HCT116 (cell line): ENCODE results near the gene PXDN. TPM values are rescaled to one million over a fixed set of nuclear protein-coding genes. Genes with fewer than 3 reads are reported as not detected.

Source experiments
- ATAC-seq: fragments of 200-7000 bp; cut with Tn5 transposase; 2 replicates; pipeline ENCODE4 v1.9.1; 2020; ENCODE audit warnings: mild to moderate bottlenecking, moderate library complexity
- BruUV-seq: library from RNA; stranded (reverse); fragments of 400-500 nt; replicated peaks from 2 replicates; lab custom pipeline; 2021; lab: Mats Ljungman, UMichigan
- CTCF ChIA-PET: fragments of 300-600 bp; sonication (Branson Sonifier 250); formaldehyde crosslinking; loops from one replicate; lab custom pipeline; 2021; ENCODE audit warnings: antibody characterized with exemption; lab: Charles Lee
- POLR2A ChIA-PET: fragments of 300-600, 350-600 bp; sonication (Branson Sonifier 250); formaldehyde crosslinking; loops from one replicate; lab custom pipeline; 2021; ENCODE audit warnings: antibody characterized with exemption; lab: Charles Lee
- RAD21 ChIA-PET, 2 experiments: fragments of 300-600 bp; sonication (Branson Sonifier 250); formaldehyde crosslinking; loops; one replicate each; lab custom pipeline; 2023; ENCODE audit warnings: low total read pairs in 2 of 2; ENCODE audit not compliant: uncharacterized antibody in 2 of 2, unreplicated experiment in 2 of 2, low non-redundant PET in 1 of 2; lab: Charles Lee
- DNase-seq: peaks from one replicate; pipeline ENCODE4 v3.0.0-alpha.2; 2010; ENCODE audit warnings: low read depth, low spot score
- H2AFZ ChIP-seq: fragments of 200-600 bp; shearing (Covaris generic), sonication (generic); 2 replicates; pipeline ENCODE4 v1.6.1; 2017; ENCODE audit warnings: low read depth, mixed run types, mixed read lengths, antibody characterized with exemption, low read length; ENCODE audit not compliant: poor library complexity, severe bottlenecking
- H3K27ac ChIP-seq: 2 replicates; pipeline ENCODE4 v1.5.1; 2012; ENCODE audit warnings: low read depth, low read length
- H3K27me3 ChIP-seq: fragments of 200-600 bp; sonication (generic); 2 replicates; pipeline ENCODE4 v1.6.1; 2016; ENCODE audit warnings: mixed run types, low read length, mixed read lengths; ENCODE audit not compliant: insufficient read depth
- H3K36me3 ChIP-seq, 2 experiments: fragments of 200-500 bp in 1 of 2; fragments of 200-600 bp in 1 of 2; sonication (Bioruptor generic) in 1 of 2; sonication (generic) in 1 of 2; 2 replicates each; pipeline versions ENCODE4 v1.5.1 to v1.6.1; 2014 to 2016; ENCODE audit warnings: low read length in 2 of 2, inconsistent platforms in 1 of 2, mixed read lengths in 1 of 2, mixed run types in 1 of 2; ENCODE audit not compliant: insufficient read depth in 2 of 2, control insufficient read depth in 1 of 2
- H3K4me1 ChIP-seq, 2 experiments: fragments of 200-600 bp in 1 of 2; sonication (generic) in 1 of 2; 2 replicates each; pipeline versions ENCODE4 v1.5.1 to v1.6.1; 2012 to 2017; ENCODE audit warnings: low read length in 2 of 2, inconsistent platforms in 1 of 2, mild to moderate bottlenecking in 1 of 2, mixed read lengths in 1 of 2, mixed run types in 1 of 2, moderate library complexity in 1 of 2; ENCODE audit not compliant: insufficient read depth in 2 of 2, control insufficient read depth in 1 of 2
- H3K4me2 ChIP-seq: fragments of 200-600 bp; sonication (generic); 2 replicates; pipeline ENCODE4 v1.6.1; 2017; ENCODE audit warnings: mixed run types, low read length, mixed read lengths
- H3K4me3 ChIP-seq, 2 experiments: fragments of 200-600 bp in 1 of 2; sonication (generic) in 1 of 2; replicated peaks in 1 of 2; 2 replicates each; pipeline ENCODE4 v1.5.1; 2011 to 2016; ENCODE audit warnings: low read length in 2 of 2, control low read depth in 1 of 2, low read depth in 1 of 2, mild to moderate bottlenecking in 1 of 2, mixed read lengths in 1 of 2, mixed run types in 1 of 2
- H3K79me2 ChIP-seq: fragments of 200-600 bp; sonication (generic); 2 replicates; pipeline ENCODE4 v1.6.1; 2017; ENCODE audit warnings: mild to moderate bottlenecking, mixed run types, low read length, moderate library complexity, mixed read lengths; ENCODE audit not compliant: insufficient read depth
- H3K9ac ChIP-seq: fragments of 200-600 bp; sonication (generic); 2 replicates; pipeline ENCODE4 v1.6.1; 2016; ENCODE audit warnings: low read length, mixed read lengths
- H3K9me2 ChIP-seq: fragments of 200-600 bp; sonication (generic), shearing (Covaris generic); 2 replicates; pipeline ENCODE4 v1.6.1; 2017; ENCODE audit warnings: mixed run types, mild to moderate bottlenecking, moderate library complexity; ENCODE audit not compliant: insufficient read depth
- H3K9me3 ChIP-seq, 2 experiments: fragments of 200-500 bp in 1 of 2; fragments of 200-600 bp in 1 of 2; sonication (Bioruptor generic) in 1 of 2; sonication (generic) in 1 of 2; 2 replicates each; pipeline ENCODE4 v1.6.1; 2014 to 2017; ENCODE audit warnings: low read length in 2 of 2, mixed read lengths in 2 of 2, inconsistent platforms in 1 of 2, low read depth in 1 of 2, mild to moderate bottlenecking in 1 of 2, mixed run types in 1 of 2, moderate library complexity in 1 of 2; ENCODE audit not compliant: control insufficient read depth in 1 of 2, insufficient read depth in 1 of 2
- H4K20me1 ChIP-seq: fragments of 200-600 bp; sonication (generic), shearing (Covaris generic); 2 replicates; pipeline ENCODE4 v1.6.1; 2017; ENCODE audit warnings: mixed run types, mild to moderate bottlenecking, moderate library complexity; ENCODE audit not compliant: insufficient read depth
- CBX3 ChIP-seq: IDR thresholded peaks from 2 replicates; pipeline ENCODE4 v1.6.1; 2012; ENCODE audit warnings: low read depth
- POLR2AphosphoS5 ChIP-seq: IDR thresholded peaks from 2 replicates; pipeline ENCODE4 v1.6.1; 2011; ENCODE audit warnings: mild to moderate bottlenecking, low read depth, low read length, moderate library complexity
- SP1 ChIP-seq: IDR thresholded peaks from 2 replicates; pipeline ENCODE4 v1.6.1; 2012; ENCODE audit warnings: low read depth
- ZNF274 ChIP-seq: fragments of 200-500 bp; sonication (Bioruptor generic); IDR thresholded peaks from 2 replicates; pipeline ENCODE4 v1.6.1; 2014; ENCODE audit warnings: mild to moderate bottlenecking, low read depth, low read length, inconsistent platforms
- intact Hi-C: fragments of 100-400 bp; cut with micrococcal nuclease; formaldehyde crosslinking; loops from 2 replicates; pipeline ENCODE4 v1.10.0; 2022
- total RNA-seq: library from RNA; stranded (reverse); gene quantifications from one replicate; pipeline ENCODE4 v1.2.1, GENCODE V29; 2021; ENCODE audit not compliant: unreplicated experiment
- TF ChIP-seq, protein P1 (sequence below): IDR thresholded peaks from 2 replicates; pipeline ENCODE4 v1.6.1; 2012; ENCODE audit warnings: low read depth
- TF ChIP-seq, protein P2 (sequence below), 3 experiments: fragments of 200-600 bp in 1 of 3; sonication (generic) in 1 of 3; IDR thresholded peaks in 2 of 3; conservative IDR thresholded peaks in 1 of 3; 2 replicates each; pipeline ENCODE4 v1.5.1; 2012 to 2017; ENCODE audit warnings: low read depth in 2 of 3, low read length in 2 of 3, antibody characterized with exemption in 1 of 3, borderline replicate concordance in 1 of 3, control low read depth in 1 of 3, mild to moderate bottlenecking in 1 of 3, mixed read lengths in 1 of 3, mixed run types in 1 of 3, moderate library complexity in 1 of 3; ENCODE audit not compliant: insufficient read depth in 1 of 3

PXDN gene
- total RNA-seq, 1 experiment from 2014 or later, result 10.7 TPM

DNA sequence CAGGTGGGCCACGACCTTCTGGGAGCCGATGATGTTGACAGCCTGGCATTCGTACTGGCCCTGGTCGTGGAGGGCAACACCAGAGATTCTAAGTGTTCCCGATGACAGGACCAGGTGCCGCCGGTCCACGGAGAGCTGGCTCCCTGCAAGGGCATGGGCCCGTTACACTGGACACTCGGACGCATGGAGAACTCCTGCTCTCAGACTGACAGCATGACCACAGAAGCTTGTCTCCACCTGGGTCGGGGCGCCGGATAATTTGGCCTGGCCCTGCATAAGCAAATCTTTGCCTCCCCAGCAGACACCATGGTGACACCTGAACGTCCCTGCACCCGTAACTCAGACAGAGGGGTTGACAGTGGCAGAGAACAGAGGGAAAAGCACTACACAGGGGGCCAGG, 80.7 kb downstream of the PXDN start:
- Histone ChIP-seq H3K4me1 (no peaks in the 10 kb centered on the region), H3K4me2 (no peak overlapping the region), H2AFZ (no peak overlapping the region), H3K36me3 (no peaks in the 10 kb centered on the region), H3K9me2 (no peaks in the 10 kb centered on the region), H3K27me3 (no peaks in the 10 kb centered on the region), H3K79me2 (no peaks in the 10 kb centered on the region), H3K9ac (no peak overlapping the region), H3K4me3 (no peak overlapping the region), H3K27ac (no peak overlapping the region), H4K20me1 (no peaks in the 10 kb centered on the region), H3K9me3 (no peaks in the 10 kb centered on the region)
- ATAC-seq (no peak), DNase-seq (no peak)
- ChIA-PET RAD21 (no interaction called here), CTCF (no interaction called here), POLR2A (no interaction called here)
- no peak for TF ChIP-seq POLR2AphosphoS5
- no peak for TF ChIP-seq ZNF274
- no peak for TF ChIP-seq SP1
- TF ChIP-seq, protein P1, sequence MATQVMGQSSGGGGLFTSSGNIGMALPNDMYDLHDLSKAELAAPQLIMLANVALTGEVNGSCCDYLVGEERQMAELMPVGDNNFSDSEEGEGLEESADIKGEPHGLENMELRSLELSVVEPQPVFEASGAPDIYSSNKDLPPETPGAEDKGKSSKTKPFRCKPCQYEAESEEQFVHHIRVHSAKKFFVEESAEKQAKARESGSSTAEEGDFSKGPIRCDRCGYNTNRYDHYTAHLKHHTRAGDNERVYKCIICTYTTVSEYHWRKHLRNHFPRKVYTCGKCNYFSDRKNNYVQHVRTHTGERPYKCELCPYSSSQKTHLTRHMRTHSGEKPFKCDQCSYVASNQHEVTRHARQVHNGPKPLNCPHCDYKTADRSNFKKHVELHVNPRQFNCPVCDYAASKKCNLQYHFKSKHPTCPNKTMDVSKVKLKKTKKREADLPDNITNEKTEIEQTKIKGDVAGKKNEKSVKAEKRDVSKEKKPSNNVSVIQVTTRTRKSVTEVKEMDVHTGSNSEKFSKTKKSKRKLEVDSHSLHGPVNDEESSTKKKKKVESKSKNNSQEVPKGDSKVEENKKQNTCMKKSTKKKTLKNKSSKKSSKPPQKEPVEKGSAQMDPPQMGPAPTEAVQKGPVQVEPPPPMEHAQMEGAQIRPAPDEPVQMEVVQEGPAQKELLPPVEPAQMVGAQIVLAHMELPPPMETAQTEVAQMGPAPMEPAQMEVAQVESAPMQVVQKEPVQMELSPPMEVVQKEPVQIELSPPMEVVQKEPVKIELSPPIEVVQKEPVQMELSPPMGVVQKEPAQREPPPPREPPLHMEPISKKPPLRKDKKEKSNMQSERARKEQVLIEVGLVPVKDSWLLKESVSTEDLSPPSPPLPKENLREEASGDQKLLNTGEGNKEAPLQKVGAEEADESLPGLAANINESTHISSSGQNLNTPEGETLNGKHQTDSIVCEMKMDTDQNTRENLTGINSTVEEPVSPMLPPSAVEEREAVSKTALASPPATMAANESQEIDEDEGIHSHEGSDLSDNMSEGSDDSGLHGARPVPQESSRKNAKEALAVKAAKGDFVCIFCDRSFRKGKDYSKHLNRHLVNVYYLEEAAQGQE, result no peak
- TF ChIP-seq, protein P2, sequence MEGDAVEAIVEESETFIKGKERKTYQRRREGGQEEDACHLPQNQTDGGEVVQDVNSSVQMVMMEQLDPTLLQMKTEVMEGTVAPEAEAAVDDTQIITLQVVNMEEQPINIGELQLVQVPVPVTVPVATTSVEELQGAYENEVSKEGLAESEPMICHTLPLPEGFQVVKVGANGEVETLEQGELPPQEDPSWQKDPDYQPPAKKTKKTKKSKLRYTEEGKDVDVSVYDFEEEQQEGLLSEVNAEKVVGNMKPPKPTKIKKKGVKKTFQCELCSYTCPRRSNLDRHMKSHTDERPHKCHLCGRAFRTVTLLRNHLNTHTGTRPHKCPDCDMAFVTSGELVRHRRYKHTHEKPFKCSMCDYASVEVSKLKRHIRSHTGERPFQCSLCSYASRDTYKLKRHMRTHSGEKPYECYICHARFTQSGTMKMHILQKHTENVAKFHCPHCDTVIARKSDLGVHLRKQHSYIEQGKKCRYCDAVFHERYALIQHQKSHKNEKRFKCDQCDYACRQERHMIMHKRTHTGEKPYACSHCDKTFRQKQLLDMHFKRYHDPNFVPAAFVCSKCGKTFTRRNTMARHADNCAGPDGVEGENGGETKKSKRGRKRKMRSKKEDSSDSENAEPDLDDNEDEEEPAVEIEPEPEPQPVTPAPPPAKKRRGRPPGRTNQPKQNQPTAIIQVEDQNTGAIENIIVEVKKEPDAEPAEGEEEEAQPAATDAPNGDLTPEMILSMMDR (IDR thresholded peaks at IDR 0.05 in 2 of 3, conservative IDR thresholded peaks at IDR 0.05 in 1 of 3; ENCODE audit: borderline replicate concordance in 1 of 3, insufficient read depth in 1 of 3, low read depth in 2 of 3, low read length in 2 of 3), result no peak
- no peak for TF ChIP-seq CBX3
- intact Hi-C loops, result no loop called here
- no TSS peak for BruUV-seq
